NCI-H2171 (cell line): ENCODE data around the gene NUPR1.
"Not testable (repeated sequence)": the region's sequence is repeated elsewhere in the genome, so short reads cannot be mapped to it uniquely, and the experiment has no call there.

ENCODE experiments used
- DNase-seq: peaks from one replicate; lab custom pipeline; 2025; lab: John Stamatoyannopoulos, UW

The NUPR1 gene

GRCh38 chr16:28498666-28499381, 40.0 kb downstream of the NUPR1 start:
- DNase-seq, result no peak

GRCh38 chr16:28497861-28498599, 40.7 kb downstream of the NUPR1 start:
- no peak for DNase-seq

- no peak for DNase-seq
Observed at GRCh38 chr16:28497386-28497785, 41.4 kb downstream of the NUPR1 start.

DNA sequence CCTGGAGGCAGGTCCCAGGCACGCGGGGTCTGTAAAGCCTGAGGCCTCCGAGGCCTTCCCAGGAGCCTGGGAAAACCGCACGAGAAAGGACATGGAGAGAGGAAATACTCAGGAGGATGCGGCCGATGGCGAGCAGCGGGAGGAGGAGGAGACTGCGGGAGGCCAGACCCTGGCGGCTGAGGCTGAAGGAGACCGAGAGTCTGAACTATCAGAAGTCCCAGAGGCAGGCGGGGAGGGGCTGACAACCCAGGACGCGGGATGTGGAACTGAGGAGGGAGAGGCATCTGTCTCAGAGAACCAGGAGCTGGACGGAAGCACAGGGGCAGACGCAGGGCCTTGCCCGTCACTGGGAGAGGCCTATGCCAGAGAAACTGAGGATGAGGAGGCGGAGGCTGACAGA, 41.9 kb downstream of the NUPR1 start:
- DNase-seq, result no peak

DNA sequence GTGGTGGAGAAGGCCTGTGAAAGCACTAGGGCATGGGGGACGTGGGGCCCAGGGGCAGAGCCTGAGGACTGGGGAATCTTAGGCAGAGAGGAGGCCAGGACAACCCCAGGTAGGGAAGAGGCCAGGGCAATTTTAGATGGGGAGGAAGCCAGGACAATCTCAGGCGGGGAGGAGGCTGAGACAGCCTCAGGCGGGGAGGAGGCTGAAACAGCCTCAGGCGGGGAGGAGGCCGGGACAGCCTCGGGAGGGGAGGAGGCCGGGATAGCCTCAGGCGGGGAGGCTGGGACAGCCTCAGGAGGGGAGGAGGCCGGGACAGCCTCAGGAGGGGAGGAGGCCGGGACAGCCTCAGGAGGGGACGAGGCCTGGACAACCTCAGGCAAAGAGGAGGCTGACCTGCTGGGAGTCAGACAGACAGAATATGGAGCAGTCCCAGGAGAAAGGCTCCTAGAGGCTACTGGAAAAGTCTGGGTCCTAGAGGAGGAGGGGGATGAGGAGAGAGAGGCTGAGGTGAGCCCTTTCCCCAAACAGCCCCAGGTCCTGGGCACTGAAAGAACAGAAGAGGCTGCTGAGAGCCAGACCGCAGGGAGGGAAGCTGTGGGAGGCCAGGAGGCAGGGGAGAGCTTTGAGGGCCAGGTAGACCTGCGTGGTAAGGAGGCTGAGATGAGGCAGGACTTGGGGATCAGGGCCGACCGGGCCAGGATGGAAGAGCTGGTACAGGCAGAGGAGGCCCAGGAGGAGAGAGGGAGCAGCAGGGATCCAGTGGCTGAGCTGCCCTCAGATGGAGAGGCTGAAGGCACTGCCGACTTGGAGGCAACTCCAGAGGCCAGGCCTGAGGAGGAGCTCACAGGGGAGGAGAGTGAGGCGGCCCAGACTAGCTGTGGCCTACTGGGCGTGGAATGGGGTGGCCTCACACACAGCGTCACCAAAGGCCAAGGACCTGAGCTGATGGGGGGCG, 42.7 kb downstream of the NUPR1 start:
- no peak for DNase-seq

DNA sequence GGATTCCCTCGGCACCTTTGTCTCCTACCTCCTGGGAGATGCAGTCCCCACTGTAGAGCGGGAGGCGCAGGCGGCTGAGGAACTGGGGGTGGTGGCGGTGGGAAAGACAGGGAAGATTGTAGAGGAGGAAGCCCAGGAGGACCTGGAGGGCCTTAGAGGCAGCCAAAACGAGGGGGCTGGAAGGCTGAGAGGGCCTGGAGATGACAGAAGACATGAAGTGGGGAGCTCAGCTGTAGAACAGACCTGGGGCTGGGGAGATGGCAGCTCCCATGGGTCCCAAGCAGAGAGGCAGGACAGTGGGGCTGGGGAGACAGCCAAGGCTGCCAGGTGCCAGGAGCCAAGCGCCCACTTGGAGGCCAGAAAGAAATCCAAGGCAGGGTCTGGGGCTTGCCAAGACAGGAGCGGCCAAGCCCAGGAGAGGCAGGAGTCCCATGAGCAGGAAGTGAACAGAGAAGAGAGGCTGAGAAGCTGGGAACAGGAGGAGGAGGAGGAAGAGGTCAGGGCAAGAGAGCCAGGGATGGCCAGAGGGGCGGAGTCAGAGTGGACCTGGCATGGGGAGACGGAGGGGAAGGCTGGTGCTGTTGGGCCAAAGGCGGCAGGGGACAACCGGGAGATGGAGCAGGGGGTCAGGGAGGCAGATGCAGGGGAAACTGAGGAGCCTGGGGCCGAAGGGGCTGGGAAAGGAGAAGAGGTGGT, 43.5 kb downstream of the NUPR1 start:
- DNase-seq, result no peak

DNA sequence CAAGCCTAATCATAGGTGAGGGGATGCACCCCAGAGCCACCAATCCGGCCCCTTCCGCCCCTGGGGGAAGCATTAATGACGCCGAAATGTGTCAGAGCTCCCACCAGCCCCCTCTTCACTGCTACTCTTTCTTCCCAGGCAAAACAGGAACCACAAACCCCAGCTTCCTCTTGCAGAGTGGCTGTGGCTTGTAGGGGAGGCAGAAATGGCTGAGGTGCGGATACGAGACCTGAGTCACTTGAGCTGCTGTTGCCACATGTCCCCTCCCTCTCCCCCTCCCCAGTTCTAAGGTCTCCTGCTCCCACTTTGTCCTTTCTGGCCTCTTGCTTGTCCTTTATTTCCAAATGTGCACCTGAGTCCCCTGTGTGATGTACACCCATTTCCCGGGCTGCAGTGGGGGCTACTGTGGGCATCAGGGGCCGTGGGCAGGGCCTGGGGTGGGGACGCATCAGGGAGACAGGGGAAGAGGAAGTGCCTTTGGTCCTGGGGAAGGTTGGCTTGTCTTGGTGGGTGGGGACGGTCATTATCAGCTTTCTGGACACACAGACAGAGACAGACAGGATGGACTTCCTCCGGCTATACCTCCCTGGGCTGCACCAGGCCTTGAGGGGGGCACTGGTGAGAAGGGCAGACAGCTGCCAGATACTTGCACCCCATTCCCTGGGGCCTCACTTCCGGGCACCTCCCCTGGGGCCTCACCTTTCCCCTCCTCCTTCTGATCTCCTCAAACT, 44.5 kb downstream of the NUPR1 start, which contains the start of gene APOBR:
Gene APOBR (plus strand): TSS at position 523 of the 731 bp plus-strand sequence. CDS start 39 bp downstream, at position 562.
- no peak for DNase-seq

DNA sequence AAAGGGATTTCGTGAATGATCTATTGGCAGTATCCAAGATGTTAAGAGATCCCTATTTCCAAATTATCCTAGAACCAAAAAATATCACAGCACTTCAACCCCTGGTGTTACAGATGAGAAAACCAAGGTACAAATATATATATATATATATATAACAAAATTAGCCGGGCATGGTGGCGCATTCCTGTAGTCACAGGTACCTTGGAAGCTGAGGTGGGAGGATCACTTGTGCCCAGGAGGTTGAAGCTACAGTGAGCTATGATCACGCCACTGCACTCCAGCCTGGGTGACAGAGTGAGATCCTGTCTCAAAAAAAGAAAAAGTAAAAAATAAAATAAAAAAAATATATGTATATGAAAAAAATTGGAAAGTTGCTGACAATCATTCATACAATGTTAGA, 46.3 kb downstream of the NUPR1 start:
- no peak for DNase-seq

DNA sequence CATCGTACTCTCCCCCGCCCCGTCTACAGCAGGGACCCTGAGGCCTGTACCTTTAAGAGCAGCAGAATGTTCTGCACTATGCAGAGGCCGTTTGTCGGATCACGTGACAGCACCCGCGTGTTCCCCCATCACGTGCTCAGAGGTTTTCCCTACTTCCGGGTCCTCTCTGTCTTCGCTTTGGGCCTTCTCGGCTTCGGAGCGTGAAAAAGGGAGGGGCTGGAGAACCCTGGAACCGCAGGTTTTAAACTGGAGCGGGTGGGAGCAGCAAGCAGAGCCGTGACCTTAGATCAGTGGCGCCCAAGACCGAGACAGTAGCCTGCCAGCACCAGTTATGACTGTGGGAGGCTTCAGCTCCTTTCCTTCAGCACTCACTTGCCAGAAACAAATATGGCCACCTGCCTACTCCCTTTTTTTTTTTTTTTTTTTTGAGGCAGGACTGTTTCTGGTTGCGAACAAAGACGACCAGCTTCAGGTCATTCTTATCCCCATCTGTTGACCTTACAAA, 46.8 kb downstream of the NUPR1 start, which contains the start of gene CLN3:
Gene CLN3 (minus strand): TSS at position 105 of the 505 bp plus-strand sequence. CDS start 315 bp downstream, outside the sequence.
- DNase-seq, result peak; percentile 91

- DNase-seq, result peak; percentile 1
Observed at GRCh38 chr16:28491230-28491969, 47.4 kb downstream of the NUPR1 start.

DNA sequence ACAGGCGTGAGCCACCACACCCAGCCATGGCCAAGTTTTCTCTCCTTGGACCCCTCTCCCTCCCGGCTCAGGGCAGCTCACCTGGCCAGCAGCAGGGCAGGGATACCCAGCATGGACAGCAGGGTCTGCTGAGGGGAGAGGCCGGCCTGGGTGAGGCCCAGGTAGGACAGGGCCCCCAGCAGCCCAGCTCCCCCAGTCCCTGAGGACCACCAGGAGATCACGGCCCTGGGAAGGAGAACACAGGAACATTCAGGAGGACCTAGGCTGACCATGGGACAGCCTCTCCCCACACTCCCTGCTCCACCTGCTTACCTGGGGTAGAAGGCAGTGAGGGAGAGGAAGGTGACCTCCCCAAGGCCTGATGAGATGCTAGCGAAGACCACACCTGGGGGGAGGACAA, 52.5 kb downstream of the NUPR1 start:
- DNase-seq, result no peak

- not testable (repeated sequence) for DNase-seq
Observed at GRCh38 chr16:28483361-28483760, 55.4 kb downstream of the NUPR1 start.
